22Rv1 (cell line): ENCODE measurements around the gene ACR.
"Not testable (repeated sequence)": the region's sequence is repeated elsewhere in the genome, so short reads cannot be mapped to it uniquely, and the experiment has no call there.

Experiments
- CTCF ChIP-seq: fragments of 450-650 bp; IDR thresholded peaks from 2 replicates; pipeline ENCODE4 v1.5.1; 2017; ENCODE audit warnings: mild to moderate bottlenecking
- ZFX ChIP-seq: fragments of 450-650 bp; IDR thresholded peaks from 2 replicates; pipeline ENCODE4 v1.6.1; 2017; ENCODE audit warnings: antibody characterized with exemption, borderline replicate concordance

DNA sequence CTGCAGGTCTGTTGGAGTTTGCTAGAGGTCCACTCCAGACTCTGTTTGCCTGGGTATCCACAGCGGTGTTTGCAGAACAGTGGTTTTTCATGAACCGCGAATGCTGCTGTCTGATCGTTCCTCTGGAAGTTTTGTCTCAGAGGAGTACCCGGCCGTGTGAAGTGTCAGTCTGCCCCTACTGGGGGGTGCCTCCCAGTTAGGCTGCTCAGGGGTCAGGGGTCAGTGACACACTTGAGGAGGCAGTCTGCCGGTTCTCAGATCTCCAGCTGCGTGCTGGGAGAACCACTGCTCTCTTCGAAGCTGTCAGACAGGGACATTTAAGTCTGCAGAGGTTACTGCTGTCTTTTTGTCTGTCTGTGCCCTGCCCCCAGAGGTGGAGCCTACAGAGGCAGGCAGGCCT, 18.4 kb downstream of the ACR start:
- TF ChIP-seq CTCF, ZFX: not testable (repeated sequence)
